ENCODE data around the gene ARMS2. TPM values are rescaled to one million over a fixed set of nuclear protein-coding genes. Genes with fewer than 3 reads are reported as not detected.

ARMS2 gene
- total and polyA plus RNA-seq, 2 of the 13 experiments (the other 11 are each of a cell fraction or from before 2014, with no cell fraction given) = not detected

- TF ChIP-seq, protein P1, sequence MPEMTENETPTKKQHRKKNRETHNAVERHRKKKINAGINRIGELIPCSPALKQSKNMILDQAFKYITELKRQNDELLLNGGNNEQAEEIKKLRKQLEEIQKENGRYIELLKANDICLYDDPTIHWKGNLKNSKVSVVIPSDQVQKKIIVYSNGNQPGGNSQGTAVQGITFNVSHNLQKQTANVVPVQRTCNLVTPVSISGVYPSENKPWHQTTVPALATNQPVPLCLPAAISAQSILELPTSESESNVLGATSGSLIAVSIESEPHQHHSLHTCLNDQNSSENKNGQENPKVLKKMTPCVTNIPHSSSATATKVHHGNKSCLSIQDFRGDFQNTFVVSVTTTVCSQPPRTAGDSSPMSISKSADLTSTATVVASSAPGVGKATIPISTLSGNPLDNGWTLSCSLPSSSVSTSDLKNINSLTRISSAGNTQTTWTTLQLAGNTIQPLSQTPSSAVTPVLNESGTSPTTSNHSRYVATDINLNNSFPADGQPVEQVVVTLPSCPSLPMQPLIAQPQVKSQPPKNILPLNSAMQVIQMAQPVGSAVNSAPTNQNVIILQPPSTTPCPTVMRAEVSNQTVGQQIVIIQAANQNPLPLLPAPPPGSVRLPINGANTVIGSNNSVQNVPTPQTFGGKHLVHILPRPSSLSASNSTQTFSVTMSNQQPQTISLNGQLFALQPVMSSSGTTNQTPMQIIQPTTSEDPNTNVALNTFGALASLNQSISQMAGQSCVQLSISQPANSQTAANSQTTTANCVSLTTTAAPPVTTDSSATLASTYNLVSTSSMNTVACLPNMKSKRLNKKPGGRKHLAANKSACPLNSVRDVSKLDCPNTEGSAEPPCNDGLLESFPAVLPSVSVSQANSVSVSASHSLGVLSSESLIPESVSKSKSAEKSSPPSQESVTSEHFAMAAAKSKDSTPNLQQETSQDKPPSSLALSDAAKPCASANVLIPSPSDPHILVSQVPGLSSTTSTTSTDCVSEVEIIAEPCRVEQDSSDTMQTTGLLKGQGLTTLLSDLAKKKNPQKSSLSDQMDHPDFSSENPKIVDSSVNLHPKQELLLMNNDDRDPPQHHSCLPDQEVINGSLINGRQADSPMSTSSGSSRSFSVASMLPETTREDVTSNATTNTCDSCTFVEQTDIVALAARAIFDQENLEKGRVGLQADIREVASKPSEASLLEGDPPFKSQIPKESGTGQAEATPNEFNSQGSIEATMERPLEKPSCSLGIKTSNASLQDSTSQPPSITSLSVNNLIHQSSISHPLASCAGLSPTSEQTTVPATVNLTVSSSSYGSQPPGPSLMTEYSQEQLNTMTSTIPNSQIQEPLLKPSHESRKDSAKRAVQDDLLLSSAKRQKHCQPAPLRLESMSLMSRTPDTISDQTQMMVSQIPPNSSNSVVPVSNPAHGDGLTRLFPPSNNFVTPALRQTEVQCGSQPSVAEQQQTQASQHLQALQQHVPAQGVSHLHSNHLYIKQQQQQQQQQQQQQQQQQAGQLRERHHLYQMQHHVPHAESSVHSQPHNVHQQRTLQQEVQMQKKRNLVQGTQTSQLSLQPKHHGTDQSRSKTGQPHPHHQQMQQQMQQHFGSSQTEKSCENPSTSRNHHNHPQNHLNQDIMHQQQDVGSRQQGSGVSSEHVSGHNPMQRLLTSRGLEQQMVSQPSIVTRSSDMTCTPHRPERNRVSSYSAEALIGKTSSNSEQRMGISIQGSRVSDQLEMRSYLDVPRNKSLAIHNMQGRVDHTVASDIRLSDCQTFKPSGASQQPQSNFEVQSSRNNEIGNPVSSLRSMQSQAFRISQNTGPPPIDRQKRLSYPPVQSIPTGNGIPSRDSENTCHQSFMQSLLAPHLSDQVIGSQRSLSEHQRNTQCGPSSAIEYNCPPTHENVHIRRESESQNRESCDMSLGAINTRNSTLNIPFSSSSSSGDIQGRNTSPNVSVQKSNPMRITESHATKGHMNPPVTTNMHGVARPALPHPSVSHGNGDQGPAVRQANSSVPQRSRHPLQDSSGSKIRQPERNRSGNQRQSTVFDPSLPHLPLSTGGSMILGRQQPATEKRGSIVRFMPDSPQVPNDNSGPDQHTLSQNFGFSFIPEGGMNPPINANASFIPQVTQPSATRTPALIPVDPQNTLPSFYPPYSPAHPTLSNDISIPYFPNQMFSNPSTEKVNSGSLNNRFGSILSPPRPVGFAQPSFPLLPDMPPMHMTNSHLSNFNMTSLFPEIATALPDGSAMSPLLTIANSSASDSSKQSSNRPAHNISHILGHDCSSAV (CRISPR knock-in tag; IDR thresholded peaks at IDR 0.05; ENCODE audit: borderline replicate concordance) = no peak
- no peak for TF ChIP-seq ZNF616 (CRISPR knock-in tag; IDR thresholded peaks at IDR 0.05; ENCODE audit: low read depth)
- TF ChIP-seq CCAR2 (optimal IDR thresholded peaks at IDR 0.05; ENCODE audit: low read depth, low read length) = no peak
- TF ChIP-seq ZNF225 (CRISPR knock-in tag; IDR thresholded peaks at IDR 0.05) = no peak
- TF ChIP-seq, protein P2, sequence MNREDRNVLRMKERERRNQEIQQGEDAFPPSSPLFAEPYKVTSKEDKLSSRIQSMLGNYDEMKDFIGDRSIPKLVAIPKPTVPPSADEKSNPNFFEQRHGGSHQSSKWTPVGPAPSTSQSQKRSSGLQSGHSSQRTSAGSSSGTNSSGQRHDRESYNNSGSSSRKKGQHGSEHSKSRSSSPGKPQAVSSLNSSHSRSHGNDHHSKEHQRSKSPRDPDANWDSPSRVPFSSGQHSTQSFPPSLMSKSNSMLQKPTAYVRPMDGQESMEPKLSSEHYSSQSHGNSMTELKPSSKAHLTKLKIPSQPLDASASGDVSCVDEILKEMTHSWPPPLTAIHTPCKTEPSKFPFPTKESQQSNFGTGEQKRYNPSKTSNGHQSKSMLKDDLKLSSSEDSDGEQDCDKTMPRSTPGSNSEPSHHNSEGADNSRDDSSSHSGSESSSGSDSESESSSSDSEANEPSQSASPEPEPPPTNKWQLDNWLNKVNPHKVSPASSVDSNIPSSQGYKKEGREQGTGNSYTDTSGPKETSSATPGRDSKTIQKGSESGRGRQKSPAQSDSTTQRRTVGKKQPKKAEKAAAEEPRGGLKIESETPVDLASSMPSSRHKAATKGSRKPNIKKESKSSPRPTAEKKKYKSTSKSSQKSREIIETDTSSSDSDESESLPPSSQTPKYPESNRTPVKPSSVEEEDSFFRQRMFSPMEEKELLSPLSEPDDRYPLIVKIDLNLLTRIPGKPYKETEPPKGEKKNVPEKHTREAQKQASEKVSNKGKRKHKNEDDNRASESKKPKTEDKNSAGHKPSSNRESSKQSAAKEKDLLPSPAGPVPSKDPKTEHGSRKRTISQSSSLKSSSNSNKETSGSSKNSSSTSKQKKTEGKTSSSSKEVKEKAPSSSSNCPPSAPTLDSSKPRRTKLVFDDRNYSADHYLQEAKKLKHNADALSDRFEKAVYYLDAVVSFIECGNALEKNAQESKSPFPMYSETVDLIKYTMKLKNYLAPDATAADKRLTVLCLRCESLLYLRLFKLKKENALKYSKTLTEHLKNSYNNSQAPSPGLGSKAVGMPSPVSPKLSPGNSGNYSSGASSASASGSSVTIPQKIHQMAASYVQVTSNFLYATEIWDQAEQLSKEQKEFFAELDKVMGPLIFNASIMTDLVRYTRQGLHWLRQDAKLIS (CRISPR knock-in tag; IDR thresholded peaks at IDR 0.05) = no peak
- TF ChIP-seq MYC (CRISPR knock-in tag; IDR thresholded peaks at IDR 0.05; ENCODE audit: borderline replicate concordance) = no peak
Measured at GRCh38 chr10:122449153-122449552, 5.3 kb upstream of the ARMS2 start (continued).

All from HepG2 (cell line).